GM19467 (cell line): ENCODE data around the gene OR11H6.
"Not testable (repeated sequence)": the region's sequence is repeated elsewhere in the genome, so short reads cannot be mapped to it uniquely, and the experiment has no call there.

ENCODE experiments used
- ATAC-seq: cut with Tn5 transposase; IDR thresholded peaks from one replicate; pipeline ENCODE4 v1.9.1; 2021; ENCODE audit warnings: mild to moderate bottlenecking, moderate library complexity; ENCODE audit not compliant: unreplicated experiment

The OR11H6 gene

GRCh38 chr14:20262642-20263128, 39.2 kb downstream of the OR11H6 start:
- ATAC-seq: no peak

GRCh38 chr14:20264361-20264760, 40.9 kb downstream of the OR11H6 start:
- ATAC-seq: not testable (repeated sequence)

- ATAC-seq: no peak
These were observed 50.6 kb downstream of the OR11H6 start for GRCh38 chr14:20274062-20274461.
